Neural progenitor cell (in vitro differentiated cells): ENCODE measurements around the gene GRM3. TPM values are rescaled to one million over a fixed set of nuclear protein-coding genes. Genes with fewer than 3 reads are reported as not detected.

Source experiments
- DNase-seq: peaks from one replicate; pipeline ENCODE4 v3.0.0-alpha.2; 2016; ENCODE audit warnings: low spot score
- H2AFZ ChIP-seq: fragments of 200-600 bp; sonication (generic); replicated peaks from 2 replicates; pipeline ENCODE4 v1.6.1; 2016; ENCODE audit warnings: antibody characterized with exemption
- H3F3A ChIP-seq: fragments of 200-600 bp; sonication (generic); 2 replicates; pipeline ENCODE4 v1.6.1; 2016; ENCODE audit warnings: antibody characterized with exemption, low read depth
- H3K27ac ChIP-seq: fragments of 200-600 bp; sonication (generic); 2 replicates; pipeline ENCODE4 v1.5.1; 2016; ENCODE audit warnings: mild to moderate bottlenecking
- H3K27me3 ChIP-seq: fragments of 200-600 bp; sonication (generic); 2 replicates; pipeline ENCODE4 v1.6.1; 2016; ENCODE audit warnings: mild to moderate bottlenecking, moderate library complexity
- H3K36me3 ChIP-seq: fragments of 200-600 bp; sonication (generic); 2 replicates; pipeline ENCODE4 v1.5.1; 2016
- H3K4me1 ChIP-seq: fragments of 200-600 bp; sonication (generic); 2 replicates; pipeline ENCODE4 v1.6.1; 2016; ENCODE audit warnings: mixed run types
- H3K4me2 ChIP-seq: fragments of 200-600 bp; sonication (generic); 2 replicates; pipeline ENCODE4 v1.6.1; 2016
- H3K4me3 ChIP-seq: fragments of 200-600 bp; sonication (generic); 2 replicates; pipeline ENCODE4 v1.5.1; 2016
- H3K79me2 ChIP-seq: fragments of 200-600 bp; sonication (generic); 2 replicates; pipeline ENCODE4 v1.6.1; 2016; ENCODE audit warnings: low read depth
- H3K9ac ChIP-seq: fragments of 200-600 bp; sonication (generic); 2 replicates; pipeline ENCODE4 v1.6.1; 2016
- H3K9me3 ChIP-seq: fragments of 200-600 bp; sonication (generic); 2 replicates; pipeline ENCODE4 v1.5.1; 2016; ENCODE audit warnings: low read depth
- H4K20me1 ChIP-seq: fragments of 200-600 bp; sonication (generic); 2 replicates; pipeline ENCODE4 v1.6.1; 2016; ENCODE audit warnings: low read depth
- H3K27ac Mint-ChIP-seq: 3 replicates; pipeline ENCODE4 v1.8.0; 2021; ENCODE audit warnings: mixed read lengths
- H3K27me3 Mint-ChIP-seq: 2 replicates; pipeline ENCODE4 v1.8.0; 2022; ENCODE audit warnings: low read depth, mild to moderate bottlenecking, inconsistent platforms, moderate library complexity, mixed read lengths; ENCODE audit not compliant: insufficient read depth
- H3K36me3 Mint-ChIP-seq: 3 replicates; pipeline ENCODE4 v1.8.0; 2021; ENCODE audit warnings: mixed read lengths
- H3K4me1 Mint-ChIP-seq: 3 replicates; pipeline ENCODE4 v1.8.0; 2021; ENCODE audit warnings: mixed read lengths
- H3K4me3 Mint-ChIP-seq: 3 replicates; pipeline ENCODE4 v1.8.0; 2021; ENCODE audit warnings: mild to moderate bottlenecking, moderate library complexity, mixed read lengths
- H3K9me3 Mint-ChIP-seq: 3 replicates; pipeline ENCODE4 v1.8.0; 2020; ENCODE audit warnings: mixed read lengths
- CTCF ChIP-seq: fragments of 200-600 bp; sonication (generic); IDR thresholded peaks from 2 replicates; pipeline ENCODE4 v1.5.1; 2017; ENCODE audit warnings: antibody characterized with exemption, mild to moderate bottlenecking
- EZH2 ChIP-seq: fragments of 200-600 bp; sonication (generic); IDR thresholded peaks from 2 replicates; pipeline ENCODE4 v1.6.1; 2017; ENCODE audit warnings: antibody characterized with exemption, mild to moderate bottlenecking, moderate library complexity
- EZH2phosphoT487 ChIP-seq: fragments of 200-600 bp; sonication (generic); IDR thresholded peaks from 2 replicates; pipeline ENCODE4 v1.6.1; 2017; ENCODE audit warnings: antibody characterized with exemption
- total RNA-seq: library from RNA; depleted of rRNA; stranded (reverse); fragments of >200 nt; gene quantifications from 2 replicates; pipeline ENCODE4 v1.2.3, GENCODE V29; 2015; ENCODE audit warnings: low replicate concordance

The GRM3 gene
- total RNA-seq, 1 donor from 2014 or later = 22.2 TPM

- Histone ChIP-seq H4K20me1 (no peaks in the 10 kb centered on the region), H3K27ac (peak overlapping the region; percentile 85), H3K36me3 (no peaks in the 10 kb centered on the region), H3F3A (peaks cover 25% of the 10 kb centered on the region), H3K4me3 (no peak overlapping the region), H3K9ac (no peak overlapping the region), H3K27me3 (no peaks in the 10 kb centered on the region), H2AFZ (no peak overlapping the region), H3K4me2 (peak overlapping the region; percentile 56), H3K79me2 (no peaks in the 10 kb centered on the region), H3K4me1 (peaks cover 58% of the 10 kb centered on the region), H3K9me3 (no peaks in the 10 kb centered on the region)
- H3K36me3 Mint-ChIP-seq = peaks cover 2% of the 10 kb centered on the region
- TF ChIP-seq EZH2phosphoT487 (no peak), EZH2 (no peak), CTCF (no peak)
- no peaks in the 10 kb centered on the region for H3K9me3 Mint-ChIP-seq
- H3K4me1 Mint-ChIP-seq = peaks cover 17% of the 10 kb centered on the region
- no peak overlapping the region for H3K4me3 Mint-ChIP-seq
- peak overlapping the region; percentile 0 for H3K27ac Mint-ChIP-seq
- no peaks in the 10 kb centered on the region for H3K27me3 Mint-ChIP-seq
- peak; percentile 56 for DNase-seq
These were observed 64.4 kb downstream of the GRM3 start for GRCh38 chr7:86708031-86708680.

GRCh38 chr7:86720306-86720705, 76.6 kb downstream of the GRM3 start:
- H3K9ac ChIP-seq = no peak overlapping the region
- H3K9me3 ChIP-seq = no peaks in the 10 kb centered on the region
- DNase-seq = no peak
- no peak overlapping the region for H3K4me2 ChIP-seq
- Mint-ChIP-seq H3K9me3 (no peaks in the 10 kb centered on the region), H3K4me1 (no peaks in the 10 kb centered on the region), H3K27me3 (no peaks in the 10 kb centered on the region), H3K36me3 (peaks cover 2% of the 10 kb centered on the region), H3K4me3 (no peak overlapping the region), H3K27ac (peak overlapping the region; percentile 14)
- no peaks in the 10 kb centered on the region for H4K20me1 ChIP-seq
- TF ChIP-seq EZH2phosphoT487 (no peak), EZH2 (no peak), CTCF (no peak)
- no peaks in the 10 kb centered on the region for H3F3A ChIP-seq
- H3K79me2 ChIP-seq = no peaks in the 10 kb centered on the region
- H3K4me1 ChIP-seq = no peaks in the 10 kb centered on the region
- no peaks in the 10 kb centered on the region for H3K36me3 ChIP-seq
- H3K27ac ChIP-seq = no peak overlapping the region
- H3K27me3 ChIP-seq = no peaks in the 10 kb centered on the region
- H2AFZ ChIP-seq = no peak overlapping the region
- no peak overlapping the region for H3K4me3 ChIP-seq

- no peaks in the 10 kb centered on the region for H3K36me3 ChIP-seq
- H3K4me2 ChIP-seq = no peak overlapping the region
- no peak overlapping the region for H3K9ac ChIP-seq
- H3K9me3 Mint-ChIP-seq = peaks cover 22% of the 10 kb centered on the region
- TF ChIP-seq EZH2 (no peak), CTCF (no peak), EZH2phosphoT487 (no peak)
- H2AFZ ChIP-seq = no peak overlapping the region
- H3K4me1 Mint-ChIP-seq = no peaks in the 10 kb centered on the region
- no peaks in the 10 kb centered on the region for H3F3A ChIP-seq
- no peaks in the 10 kb centered on the region for H3K4me1 ChIP-seq
- no peaks in the 10 kb centered on the region for H3K9me3 ChIP-seq
- DNase-seq = peak; percentile 15
- H3K36me3 Mint-ChIP-seq = peaks cover 13% of the 10 kb centered on the region
- no peaks in the 10 kb centered on the region for H4K20me1 ChIP-seq
- H3K4me3 ChIP-seq = no peak overlapping the region
- H3K27me3 Mint-ChIP-seq = no peaks in the 10 kb centered on the region
- no peak overlapping the region for H3K27ac Mint-ChIP-seq
- H3K4me3 Mint-ChIP-seq = no peak overlapping the region
- H3K79me2 ChIP-seq = no peaks in the 10 kb centered on the region
- H3K27me3 ChIP-seq = no peaks in the 10 kb centered on the region
- H3K27ac ChIP-seq = no peak overlapping the region
These were observed 90.1 kb downstream of the GRM3 start for GRCh38 chr7:86733783-86734182.
